NCI-H187 (cell line): ENCODE results near the gene PPP6R2.
A peak's percentile ranks its signal among the peaks of the same experiment; 100 is the strongest.

Experiments
- DNase-seq, 2 experiments: peaks; one replicate each; lab custom pipeline; 2025; lab: John Stamatoyannopoulos, UW

PPP6R2 gene

DNA sequence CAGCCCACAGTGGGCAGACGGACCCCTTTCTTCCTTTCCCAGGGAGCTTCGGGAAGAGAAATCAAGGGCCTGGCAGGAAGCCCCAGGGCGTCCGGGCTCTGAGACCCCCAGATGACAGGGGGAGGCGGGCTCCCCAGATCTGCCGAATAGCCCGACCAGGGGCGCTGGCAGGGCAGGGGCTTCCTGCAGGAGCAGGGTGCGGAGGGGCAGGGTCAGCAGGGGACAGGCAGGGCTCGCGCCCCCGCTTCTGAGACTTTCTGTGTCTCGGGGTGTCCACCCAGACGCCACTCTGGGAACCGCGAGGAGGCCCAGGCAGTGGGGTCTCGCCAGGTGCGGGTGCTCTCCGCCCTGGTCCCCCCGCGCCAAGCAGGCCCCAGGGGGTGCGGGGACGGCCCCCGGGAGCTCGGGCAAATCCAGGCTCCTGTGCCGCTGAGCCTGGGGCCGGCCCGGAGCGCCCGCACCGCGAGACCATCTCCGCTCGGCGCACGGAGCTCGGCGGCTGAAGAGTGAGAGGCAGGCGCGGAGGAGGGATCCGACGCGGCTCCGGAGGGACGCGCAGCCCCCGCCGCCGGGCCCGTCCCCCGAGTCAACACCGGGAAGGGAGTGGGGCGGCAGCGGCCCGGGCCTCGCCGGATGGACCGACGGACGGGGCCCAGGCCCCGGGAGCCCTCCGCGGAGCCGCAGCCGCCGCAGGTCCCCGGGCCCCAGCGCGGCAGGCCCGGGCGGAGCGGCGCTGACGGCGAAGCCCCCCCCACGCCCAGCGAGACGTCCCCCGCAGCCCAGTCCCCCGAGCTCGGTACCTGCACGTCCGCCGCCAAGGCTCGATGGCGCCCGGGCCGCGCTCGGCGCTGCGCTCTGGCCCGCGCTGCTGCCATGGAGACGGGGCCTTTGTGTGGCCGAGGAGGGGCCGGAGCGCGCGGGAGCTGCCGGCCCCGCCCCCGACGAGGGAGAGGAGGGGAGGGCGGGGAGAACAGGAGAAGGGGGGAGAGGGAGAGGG, 36.1 kb upstream of the PPP6R2 start, which contains the start of gene PLXNB2:
TSS of gene PLXNB2 (minus strand) at position 894 of the 997 bp plus-strand sequence. CDS start 17,062 bp downstream, outside the sequence.
- DNase-seq, result peak; percentile 8 to 26

DNA sequence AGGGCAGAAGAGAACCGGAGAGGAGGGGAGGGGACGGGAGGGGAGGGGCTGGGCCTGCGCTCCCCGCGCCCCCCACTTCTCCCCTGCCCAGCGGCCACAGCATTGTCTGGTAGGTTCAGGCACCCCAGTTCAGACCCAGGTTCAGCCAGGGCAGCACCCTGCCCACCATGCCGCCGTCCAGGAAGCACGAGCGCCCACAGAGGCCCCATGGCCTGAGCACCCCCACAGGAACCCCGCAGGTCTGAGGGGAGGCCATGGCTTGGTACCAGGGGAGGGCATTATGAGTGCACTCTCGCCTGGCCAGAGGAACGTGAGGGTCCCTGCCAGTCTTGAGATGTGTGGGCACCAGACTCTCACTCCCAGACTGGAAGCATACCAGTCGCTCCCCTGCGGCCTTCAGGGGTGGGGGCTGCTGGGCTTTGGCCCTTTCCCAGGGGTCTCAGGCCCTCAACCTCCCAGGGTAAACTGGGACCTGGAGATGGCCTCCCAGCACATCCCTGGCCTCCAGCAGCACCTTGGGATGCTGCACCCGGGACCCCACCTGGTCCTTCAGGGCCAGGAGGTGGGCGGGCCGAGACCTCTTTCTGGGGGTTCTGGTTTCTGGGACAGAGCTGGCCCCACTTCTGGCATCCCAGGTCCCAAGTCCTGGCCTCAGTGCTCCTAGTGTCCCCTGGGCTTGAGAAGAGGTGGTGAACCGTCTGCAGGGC, 35.1 kb upstream of the PPP6R2 start:
- DNase-seq, result no peak

DNA sequence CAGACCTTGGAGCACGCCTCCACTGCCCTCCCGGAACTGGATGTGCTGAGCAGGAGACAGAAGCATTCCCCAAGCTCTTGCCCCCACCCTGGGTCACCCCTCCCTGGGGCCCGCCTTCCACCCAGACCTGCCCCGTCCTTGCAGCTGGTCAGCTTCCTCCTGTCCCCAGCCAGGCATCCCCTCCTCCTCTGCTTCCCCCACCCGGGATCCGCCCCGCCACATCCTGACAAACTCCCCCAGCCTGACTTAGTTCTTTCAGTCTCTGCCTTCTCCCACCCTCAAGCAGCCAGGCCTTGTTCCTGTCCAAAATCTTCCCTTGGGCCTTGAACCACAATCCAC, 34.6 kb upstream of the PPP6R2 start:
- DNase-seq, result no peak

DNA sequence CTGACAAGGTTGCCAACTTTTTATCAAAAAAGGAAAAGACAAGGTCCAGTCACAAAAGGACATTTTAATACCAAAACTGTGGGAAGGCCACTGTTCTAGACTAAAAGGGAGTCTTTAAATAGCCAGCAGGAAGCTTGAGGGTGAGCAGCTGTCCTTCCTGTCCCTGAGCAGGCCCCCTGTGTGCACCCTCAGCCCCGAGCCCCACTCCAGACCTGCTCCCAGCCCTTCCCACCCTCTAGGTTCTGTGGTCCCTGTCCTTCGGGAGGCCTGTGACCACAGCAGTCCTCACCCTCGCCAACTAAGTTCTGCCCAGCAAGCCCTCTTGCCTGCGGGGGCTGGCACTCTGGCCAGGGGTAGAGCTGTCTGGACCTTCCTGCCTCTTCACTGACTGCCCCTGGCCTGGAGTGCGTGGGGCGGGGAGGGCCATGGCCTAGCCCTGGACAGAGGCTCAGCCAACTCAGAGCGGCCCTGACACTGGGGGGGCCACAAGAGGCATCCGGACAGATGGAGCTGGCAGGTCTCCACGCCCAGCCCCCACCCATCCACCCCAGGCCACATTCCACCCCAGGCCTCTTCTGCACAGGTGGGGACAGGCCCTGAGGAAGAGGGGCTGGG, 34.0 kb upstream of the PPP6R2 start:
- DNase-seq, result no peak

DNA sequence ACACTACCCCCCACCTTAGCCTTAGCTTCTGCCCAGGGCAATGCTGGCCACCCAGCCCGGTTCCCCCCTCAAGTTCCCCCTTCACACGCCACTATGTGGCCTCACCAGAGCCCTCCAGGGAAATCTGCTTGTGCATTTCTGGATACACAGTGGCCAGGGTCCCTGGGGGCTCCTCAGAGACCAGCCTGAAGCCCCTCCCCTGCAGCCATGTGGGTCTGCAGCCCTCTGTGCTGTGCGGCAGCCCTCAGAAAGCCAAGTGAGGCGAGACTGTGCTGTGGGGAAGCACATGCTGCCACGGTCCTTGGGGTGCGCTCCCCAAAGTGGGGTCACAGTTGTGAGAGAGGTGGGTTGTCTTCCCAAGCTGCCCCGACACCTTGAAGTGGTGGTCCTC, 33.5 kb upstream of the PPP6R2 start:
- no peak for DNase-seq

DNA sequence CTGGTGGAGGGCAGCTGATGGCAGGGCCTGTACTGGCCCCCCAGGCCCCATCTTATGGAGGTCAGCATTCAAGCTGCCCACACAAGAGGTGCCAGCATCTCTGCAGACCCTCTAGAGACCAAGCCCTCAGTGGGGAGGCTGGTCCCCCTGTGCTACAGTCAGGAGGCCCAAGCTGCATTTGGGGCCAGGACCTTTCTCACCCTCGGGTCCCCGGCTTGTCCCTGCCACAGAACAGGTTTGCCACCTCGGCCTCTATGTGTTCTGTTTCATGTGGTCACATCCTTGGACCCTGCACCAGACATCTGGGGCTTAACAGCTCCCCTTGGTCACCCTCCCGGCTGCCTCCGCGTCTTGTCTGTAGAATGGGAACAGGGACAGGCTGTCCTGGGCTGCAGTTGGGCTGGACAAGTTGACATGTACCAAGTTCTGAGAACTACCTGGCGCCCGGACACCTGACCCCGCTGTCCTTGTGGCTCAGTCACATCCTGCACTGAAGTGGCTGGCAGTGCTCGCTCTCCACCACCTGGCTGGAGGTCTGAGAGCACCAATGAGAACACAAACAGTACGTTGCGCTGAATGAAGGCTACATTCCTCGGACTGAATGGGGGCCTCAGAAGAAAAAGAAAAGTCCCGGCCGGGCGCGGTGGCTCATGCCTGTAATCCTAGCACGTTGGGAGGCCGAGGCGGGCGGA, 33.0 kb upstream of the PPP6R2 start:
- no peak for DNase-seq

DNA sequence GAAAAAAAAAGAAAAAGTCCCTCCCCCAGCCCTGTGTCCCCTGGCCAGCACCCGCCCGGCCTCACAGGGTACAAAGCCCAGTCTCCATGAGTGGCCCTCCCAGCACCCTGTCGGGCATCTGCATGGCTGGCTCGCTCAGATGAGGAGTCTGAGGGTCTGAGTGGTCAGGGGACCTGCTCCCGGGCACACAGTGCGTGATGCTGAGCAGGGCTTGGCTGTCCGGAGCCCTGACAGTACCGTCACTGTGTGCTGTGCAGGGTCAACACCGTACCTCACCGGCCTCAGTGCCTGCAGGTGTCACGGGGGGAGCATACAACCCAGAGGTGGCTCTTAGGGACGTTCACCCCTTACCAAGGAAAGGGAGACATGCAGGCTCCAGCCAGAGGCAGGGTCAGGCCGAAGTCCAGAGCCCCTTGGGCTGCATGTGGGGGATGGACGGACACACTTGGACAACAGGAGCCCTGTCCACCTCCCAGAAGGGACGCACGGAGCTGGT, 32.1 kb upstream of the PPP6R2 start:
- no peak for DNase-seq

DNA sequence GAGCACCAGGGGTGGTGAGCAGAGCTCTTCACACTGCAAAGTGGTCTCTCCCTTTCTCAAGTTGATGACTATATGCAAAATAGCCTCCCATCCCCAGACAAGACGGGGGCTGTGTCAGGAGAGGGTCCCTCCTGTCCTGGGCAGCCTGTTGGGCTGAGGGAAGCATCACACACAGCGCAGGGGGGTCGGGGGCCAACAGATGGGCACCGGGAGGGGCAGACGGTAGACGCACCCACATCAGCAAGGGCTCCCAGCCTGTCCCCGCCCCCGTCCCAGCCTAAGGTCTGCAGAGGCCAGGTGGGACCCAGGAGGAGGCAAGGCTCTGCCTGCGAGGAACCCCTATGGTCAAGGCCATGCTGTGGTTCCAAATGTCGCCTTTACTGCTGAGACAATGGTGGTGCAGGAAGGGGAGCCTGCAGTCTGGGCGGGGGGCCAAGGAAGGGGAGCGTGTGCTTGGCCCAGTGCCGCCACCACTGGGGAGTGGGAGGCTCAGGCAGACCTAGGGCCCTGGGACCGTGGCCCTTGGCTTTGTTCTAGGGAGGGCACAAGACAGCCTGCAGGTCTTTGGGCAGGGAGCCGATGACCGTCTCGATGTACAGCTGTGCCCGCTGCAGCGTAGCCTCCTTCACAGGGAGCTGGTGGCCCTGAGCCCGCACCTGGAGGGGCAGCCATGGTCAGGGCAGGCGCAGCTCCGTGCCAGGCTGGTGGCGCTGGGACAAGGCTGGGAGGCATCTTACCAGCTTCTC, 31.3 kb upstream of the PPP6R2 start:
- no peak for DNase-seq

DNA sequence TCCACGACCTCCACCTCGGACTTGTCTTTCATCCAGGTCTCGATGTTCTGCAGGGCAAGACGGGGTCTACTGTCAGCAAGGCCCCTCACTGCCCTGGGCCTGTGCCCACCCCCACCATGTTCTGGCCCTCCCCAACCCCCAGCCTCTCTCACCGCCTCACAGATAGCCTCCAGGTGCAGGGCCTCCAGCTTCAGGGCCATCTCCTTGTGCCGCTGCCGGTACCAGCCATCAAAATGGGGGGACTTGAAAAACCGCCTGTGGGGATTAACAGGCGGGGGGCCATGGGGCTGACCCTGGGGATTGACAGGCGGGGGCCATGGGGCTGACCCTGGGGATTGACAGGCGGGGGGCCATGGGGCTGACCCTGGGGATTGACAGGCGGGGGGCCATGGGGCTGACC, 30.8 kb upstream of the PPP6R2 start:
- no peak for DNase-seq

DNA sequence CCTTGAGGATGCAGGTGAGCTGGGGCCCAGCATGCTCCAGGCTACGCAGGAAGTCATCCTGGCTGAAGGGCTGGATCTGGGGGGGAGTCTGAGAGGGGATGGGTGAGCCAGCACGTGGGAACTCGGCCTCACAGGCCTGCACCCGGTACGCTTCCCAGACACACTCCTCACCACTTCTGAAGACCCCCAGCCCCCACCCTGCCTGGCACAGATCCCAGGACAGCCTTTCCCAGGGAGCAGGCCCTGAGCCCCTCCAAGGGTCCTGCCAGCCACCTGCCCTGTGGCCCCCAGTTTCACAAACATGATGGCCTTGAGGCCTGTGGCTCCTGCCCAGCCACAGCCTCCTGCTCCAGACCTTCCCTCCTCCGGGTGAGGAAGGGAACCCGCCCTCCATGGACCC, 30.1 kb upstream of the PPP6R2 start:
- DNase-seq, result no peak

DNA sequence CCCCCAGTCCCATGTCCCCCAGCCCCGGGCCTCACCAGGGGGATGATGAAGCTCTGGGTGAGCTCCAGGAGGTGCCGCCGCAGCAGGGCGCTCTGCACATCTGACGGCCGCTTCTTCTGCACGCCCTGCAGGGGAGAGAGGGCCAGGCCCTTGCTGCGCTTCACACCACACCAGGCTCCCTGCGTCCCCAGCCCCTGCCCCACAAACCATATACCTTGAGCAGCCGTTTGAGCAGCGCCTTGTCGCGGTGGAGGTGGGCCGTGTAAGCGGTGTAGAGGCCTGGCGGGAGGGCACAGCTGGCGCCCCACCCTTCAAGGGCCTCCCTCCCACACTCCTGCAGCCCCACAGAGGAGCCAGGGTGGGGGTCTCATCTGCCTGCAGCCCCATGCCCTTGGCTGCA, 29.5 kb upstream of the PPP6R2 start:
- no peak for DNase-seq

DNA sequence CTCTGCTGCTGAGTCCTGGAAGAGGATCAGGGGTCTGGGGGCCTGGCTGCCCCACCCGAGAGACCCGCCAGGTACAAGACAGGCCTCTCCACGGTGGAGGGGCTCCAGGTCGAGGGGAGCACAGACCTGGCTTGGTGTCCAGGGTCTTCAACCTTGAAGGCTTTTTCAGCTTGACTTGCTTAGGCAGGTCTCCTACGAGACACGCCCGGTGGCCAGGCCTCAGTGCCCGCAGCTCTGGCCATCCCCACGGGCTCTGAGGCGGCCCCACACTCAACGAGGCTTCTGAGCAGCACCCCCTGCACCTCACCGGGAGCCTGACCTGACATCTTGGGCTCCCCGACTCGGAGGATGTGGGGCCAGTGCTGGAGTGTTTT, 29.1 kb upstream of the PPP6R2 start:
- DNase-seq, result no peak

DNA sequence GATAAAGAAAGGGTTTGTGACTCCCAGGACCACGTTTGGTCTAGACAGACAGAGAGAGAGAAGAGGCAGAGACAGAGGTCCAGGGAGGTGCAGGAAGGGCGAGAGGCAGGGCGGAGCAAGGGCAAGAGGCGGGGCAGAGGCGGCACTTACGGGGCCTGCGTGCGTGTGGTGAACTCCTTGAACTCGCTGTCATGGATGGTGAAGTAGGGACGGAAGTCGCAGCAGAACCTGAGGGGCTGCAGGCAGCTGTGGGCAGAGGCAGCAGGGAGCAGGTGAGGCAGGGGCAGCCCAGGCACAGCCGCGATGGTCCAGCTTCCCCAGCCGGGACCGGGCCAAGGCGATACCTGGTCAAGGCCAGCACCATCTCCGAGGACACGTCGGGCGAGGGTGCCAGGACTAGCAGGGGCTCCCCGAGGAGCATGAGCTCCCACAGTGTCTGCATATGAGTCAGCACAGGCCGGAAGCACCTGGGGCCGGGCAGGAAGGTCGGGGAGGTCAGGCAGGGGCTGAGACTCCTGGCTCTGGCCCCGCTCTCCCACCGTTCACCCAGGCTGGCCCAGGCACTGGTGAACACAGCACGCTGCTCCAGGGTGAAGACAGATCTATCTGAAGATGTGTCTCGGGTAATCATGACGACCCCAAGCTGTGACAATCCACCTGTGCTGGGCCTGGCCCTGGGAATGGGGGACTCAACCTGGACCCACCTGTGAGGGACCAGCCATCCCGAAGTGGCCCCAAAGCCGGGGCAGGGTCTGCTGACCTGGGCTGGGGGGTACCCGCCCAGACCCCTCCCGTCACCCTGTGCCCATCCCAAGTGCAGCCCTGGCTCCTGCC, 28.5 kb upstream of the PPP6R2 start:
- no peak for DNase-seq

DNA sequence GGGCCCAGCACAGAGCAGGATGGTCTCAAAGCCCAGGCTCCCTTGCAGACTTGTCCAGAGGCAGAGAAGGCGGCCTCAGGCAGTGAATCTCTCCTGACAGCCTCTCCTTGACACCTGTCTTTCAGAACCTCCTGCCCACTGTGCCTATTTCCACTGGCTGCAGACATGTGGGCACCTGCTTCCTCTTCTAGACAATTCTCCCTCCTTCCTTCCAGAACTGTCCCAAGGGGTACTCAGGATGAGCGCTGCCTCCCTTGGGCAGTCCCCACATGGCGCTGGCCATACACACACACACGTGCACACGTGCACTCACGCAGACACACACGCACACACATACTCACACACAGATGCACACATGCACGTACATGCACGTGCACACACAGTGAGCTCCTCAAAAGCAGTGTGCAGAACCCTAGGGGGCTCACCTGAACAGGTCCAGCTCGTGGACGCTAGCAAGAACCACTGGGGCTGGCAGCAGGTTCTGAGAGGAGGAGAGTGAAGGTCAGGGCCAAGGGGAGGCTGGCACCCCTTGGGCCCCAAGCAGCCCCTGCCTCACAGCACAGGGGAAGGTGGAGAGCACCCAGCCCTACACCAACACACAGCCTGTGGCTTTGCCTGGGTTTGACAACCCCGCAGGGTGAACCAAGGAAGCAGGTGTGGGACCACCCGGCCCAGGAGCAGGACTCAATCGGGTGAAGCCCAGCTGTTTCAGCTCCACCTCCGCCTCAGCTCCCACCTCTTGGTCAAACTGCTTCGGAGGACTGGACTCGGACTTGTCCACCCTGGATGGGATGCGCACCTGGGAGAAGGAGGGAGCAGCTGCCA, 27.6 kb upstream of the PPP6R2 start:
- DNase-seq, result no peak

DNA sequence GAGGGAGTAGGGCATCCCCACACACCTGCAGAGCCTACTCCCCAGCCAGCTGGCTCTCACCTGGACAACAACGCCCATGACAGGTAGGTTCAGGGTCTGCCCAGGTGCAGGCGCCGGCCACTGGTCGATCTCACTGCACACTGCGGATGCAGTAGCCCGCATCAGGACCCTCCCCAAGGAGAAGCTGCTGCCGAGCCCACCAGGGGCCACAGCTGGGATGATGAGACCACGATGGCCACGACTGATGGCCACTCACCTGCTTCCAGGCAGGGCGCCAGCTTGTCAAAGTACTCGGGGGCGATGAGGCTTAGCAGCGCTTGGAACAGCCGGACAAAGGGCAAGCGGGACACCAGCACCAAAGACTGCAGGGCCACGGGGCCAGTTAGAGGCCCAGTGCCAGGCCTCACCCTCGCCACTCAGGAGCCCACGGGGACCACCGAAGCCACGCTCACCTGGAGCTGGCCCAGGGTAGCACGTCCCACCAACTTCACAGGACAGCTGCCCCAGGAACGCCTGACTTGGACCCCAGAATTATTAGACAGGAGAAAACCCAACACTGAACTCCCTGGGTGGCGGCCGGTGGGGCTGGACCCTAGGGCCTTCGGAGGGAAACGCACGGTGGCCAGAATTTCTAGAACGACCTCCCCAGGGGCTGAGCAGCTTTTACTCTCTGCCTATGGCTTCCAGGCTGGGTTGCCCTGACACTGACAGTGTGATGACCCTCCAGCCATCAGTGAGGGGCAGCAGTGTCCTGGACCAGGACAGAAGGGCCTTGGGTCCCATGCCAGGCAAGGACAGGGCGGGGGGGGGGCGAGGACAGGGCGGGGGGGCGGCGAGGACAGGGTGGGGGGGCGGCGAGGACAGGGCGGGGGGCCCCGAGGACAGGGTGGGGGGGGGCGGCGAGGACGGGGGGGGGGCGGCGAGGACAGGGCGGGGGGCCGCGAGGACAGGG, 26.7 kb upstream of the PPP6R2 start:
- no peak for DNase-seq

DNA sequence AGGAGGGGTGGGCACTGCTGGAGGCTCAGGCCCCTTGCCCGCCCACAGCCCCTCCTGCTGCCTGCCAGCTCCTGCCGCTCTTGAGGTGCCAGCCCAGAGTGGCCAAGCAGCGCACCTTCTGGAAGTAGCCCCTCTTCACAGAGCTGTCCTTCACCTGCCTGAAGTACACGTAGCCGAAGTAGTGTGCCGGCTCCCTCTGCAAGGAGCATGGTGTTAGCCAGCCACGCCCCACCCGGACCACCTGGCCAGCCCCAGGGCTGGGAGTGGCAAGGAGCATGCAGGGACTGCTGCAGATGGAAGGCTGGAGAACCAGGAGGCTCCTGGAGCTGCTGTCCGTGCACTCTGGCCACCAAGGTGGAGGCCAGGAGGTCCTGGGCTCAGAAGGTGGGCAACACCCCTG, 25.9 kb upstream of the PPP6R2 start:
- no peak for DNase-seq

DNA sequence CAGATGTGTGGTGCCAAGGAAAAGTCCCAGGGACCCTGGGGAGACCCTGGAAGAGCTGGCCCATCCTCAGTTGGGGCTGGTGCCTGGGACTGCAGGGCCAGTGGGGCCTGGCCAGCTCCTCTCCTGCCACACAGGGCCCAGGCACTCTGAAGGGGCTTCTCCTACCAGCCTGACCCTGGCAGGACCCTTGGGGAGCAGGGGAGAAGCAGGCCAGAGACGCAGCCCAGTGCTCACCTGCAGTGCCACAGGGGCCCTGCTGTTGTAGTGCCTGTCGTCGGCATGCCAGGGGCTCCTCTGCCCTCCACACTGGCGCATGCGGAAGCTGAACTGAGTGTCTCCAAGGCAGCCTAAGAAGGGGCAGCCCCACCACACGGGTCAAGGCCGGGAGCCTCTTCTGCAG, 25.5 kb upstream of the PPP6R2 start:
- no peak for DNase-seq

DNA sequence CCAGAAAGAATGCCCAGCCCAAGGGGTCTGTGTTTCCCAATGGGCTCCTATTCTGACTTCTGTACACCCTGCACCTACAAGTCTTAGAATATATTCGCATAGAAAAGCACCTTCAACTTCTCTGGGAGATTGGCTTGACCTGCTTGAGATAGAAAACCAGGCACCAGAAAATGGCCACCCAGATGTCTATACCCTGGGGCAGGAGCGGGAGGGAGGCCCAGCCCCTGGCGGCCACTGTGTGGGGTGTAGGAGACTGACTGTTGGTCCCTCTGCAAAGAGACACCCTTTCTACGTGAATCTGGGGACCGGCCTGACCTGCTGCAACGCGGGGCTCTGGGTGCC, 24.8 kb upstream of the PPP6R2 start:
- no peak for DNase-seq
